ENCODE results near the gene PDZD4.

The PDZD4 gene

DNA sequence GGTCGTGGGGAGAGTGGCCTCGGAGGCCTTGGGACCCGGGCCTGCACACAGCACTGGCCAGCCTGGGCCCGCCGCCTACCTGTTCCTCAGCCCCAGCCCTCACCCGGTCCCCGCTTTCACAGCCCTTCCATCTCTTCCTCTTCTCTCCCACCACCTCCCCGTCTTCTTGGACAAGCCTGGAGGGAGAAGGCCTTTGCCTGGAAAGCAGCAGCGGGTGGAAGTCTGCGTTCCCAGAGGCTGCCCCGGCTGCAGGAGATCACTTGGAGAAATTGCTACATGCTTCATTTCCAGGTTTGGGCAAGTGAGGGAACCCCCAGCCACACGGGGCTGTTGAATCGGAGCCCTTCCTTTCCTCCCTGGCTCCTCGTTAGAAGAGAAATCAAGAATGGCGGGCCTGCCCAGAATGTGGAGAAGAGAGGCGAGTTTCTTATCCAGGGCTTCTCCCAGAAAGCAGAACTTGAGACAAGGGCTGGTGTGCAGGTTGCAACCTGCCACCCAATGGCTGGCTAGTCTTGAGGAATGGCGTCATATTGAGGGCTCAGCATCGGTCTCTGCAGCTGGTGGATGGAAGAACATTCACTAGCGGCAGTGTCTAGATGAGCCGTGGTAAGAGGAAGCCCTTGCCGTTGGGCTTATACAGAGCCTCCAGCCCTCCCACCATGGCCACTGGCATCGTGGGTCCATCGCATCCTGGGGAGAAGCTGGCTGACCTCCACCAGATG is 1.2 kb upstream of the PDZD4 start:
- Histone ChIP-seq H3K4me3 (ENCODE audit: extremely low read depth, insufficient read depth, low read length, poor library complexity, severe bottlenecking) (no peak overlapping the region), H3K9me3 (ENCODE audit: control insufficient read depth, low read length) (no peaks in the 10 kb centered on the region), H3K36me3 (ENCODE audit: control insufficient read depth, insufficient read depth, low read length) (no peaks in the 10 kb centered on the region), H3K4me1 (ENCODE audit: control insufficient read depth, insufficient read depth, low read length, poor library complexity, severe bottlenecking) (peaks cover 3% of the 10 kb centered on the region), H3K27ac (ENCODE audit: low read depth, low read length, severe bottlenecking) (no peak overlapping the region)
- 76 to 97% methylated on average over 6 to 11 of the region's 23 CpGs for WGBS, 2 experiments (ENCODE audit: insufficient coverage in 2 of 2)

DNA sequence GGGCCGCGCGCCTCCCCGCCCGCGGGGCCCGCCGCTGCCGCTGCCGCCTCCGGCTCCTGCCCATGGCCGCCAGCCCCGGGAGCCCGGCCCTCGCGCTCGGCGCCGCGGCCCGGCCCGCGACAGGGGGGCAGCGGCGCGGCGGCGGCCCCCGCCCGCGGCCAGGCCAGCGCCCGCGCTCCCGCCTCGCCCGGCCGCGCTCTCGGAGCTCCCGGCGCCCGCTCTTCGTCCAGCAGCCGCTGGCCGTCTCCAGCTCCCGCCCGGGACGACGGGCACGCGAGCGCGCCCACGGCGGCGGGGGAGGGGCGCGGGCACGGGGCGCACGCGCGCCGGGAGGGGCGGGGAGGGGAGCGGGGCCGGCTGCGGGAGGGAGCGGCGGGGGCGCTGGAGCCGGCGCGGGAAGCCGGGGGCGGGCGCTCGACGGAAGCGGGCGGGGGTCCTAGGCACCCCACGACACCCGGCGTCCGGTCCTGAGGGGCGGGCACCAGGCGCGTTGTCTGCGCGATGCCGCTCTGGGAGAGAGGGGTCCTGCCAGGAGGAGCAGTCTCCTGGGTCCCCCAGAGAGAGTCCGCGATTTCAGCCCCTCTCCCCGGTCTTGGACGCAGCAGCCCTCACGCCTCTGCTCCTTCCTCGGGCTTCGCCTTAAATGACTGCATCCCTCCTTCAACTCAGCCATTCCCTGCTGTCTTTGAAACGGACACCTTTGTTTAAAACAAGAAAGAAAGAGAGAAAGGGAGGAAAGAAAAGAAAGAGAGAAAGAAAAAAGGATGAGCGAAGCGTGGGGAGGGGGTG is 490 bp upstream of the PDZD4 start:
- H3K27ac ChIP-seq (ENCODE audit: low read depth, low read length, severe bottlenecking), result no peak overlapping the region
- WGBS, 2 experiments (ENCODE audit: insufficient coverage in 2 of 2), result 2 to 3% methylated on average over 11 to 13 of the region's 102 CpGs
- H3K4me3 ChIP-seq (ENCODE audit: extremely low read depth, insufficient read depth, low read length, poor library complexity, severe bottlenecking), result peak overlapping the region; percentile 16

DNA sequence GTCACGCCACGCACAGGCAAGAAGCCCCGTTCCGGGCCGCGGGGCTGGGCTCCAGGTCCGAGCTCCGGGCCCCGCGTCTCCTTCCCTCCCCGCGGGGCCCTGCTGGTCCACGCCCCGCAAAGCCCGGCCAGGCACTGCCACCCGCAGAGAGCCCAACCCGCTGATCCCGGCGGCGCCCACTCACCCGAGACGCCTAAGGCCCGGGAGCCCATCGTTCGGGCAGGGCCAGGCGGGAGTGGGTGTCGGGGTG is 870 bp downstream of the PDZD4 start:
- Histone ChIP-seq H3K4me1 (ENCODE audit: control insufficient read depth, insufficient read depth, low read length, poor library complexity, severe bottlenecking) (peaks cover 3% of the 10 kb centered on the region), H3K27ac (ENCODE audit: low read depth, low read length, severe bottlenecking) (no peak overlapping the region), H3K4me3 (ENCODE audit: extremely low read depth, insufficient read depth, low read length, poor library complexity, severe bottlenecking) (peak overlapping the region; percentile 39), H3K36me3 (ENCODE audit: control insufficient read depth, insufficient read depth, low read length) (no peaks in the 10 kb centered on the region), H3K9me3 (ENCODE audit: control insufficient read depth, low read length) (no peaks in the 10 kb centered on the region)
- WGBS, 2 experiments (ENCODE audit: insufficient coverage in 2 of 2), result 0% methylated on average over 8 to 22 of the region's 27 CpGs

More for the DNA sequence above, 490 bp upstream of the PDZD4 start:
- Histone ChIP-seq H3K9me3 (ENCODE audit: control insufficient read depth, low read length) (no peaks in the 10 kb centered on the region), H3K36me3 (ENCODE audit: control insufficient read depth, insufficient read depth, low read length) (no peaks in the 10 kb centered on the region), H3K4me1 (ENCODE audit: control insufficient read depth, insufficient read depth, low read length, poor library complexity, severe bottlenecking) (peaks cover 3% of the 10 kb centered on the region)

GRCh38 chrX:153828723-153829548 is 1.4 kb downstream of the PDZD4 start:
- 0 to 1% methylated on average over 15 to 19 of the region's 50 CpGs for WGBS, 2 experiments (ENCODE audit: insufficient coverage in 2 of 2)
- peaks cover 3% of the 10 kb centered on the region for H3K4me1 ChIP-seq (ENCODE audit: control insufficient read depth, insufficient read depth, low read length, poor library complexity, severe bottlenecking)
- H3K27ac ChIP-seq (ENCODE audit: low read depth, low read length, severe bottlenecking), result peak overlapping the region; percentile 36
- no peaks in the 10 kb centered on the region for H3K36me3 ChIP-seq (ENCODE audit: control insufficient read depth, insufficient read depth, low read length)
- no peaks in the 10 kb centered on the region for H3K9me3 ChIP-seq (ENCODE audit: control insufficient read depth, low read length)
- peak overlapping the region; percentile 39 for H3K4me3 ChIP-seq (ENCODE audit: extremely low read depth, insufficient read depth, low read length, poor library complexity, severe bottlenecking)

- Histone ChIP-seq H3K4me3 (ENCODE audit: extremely low read depth, insufficient read depth, low read length, poor library complexity, severe bottlenecking) (peak overlapping the region; percentile 11), H3K36me3 (ENCODE audit: control insufficient read depth, insufficient read depth, low read length) (no peaks in the 10 kb centered on the region), H3K4me1 (ENCODE audit: control insufficient read depth, insufficient read depth, low read length, poor library complexity, severe bottlenecking) (peaks cover 3% of the 10 kb centered on the region), H3K27ac (ENCODE audit: low read depth, low read length, severe bottlenecking) (no peak overlapping the region), H3K9me3 (ENCODE audit: control insufficient read depth, low read length) (no peaks in the 10 kb centered on the region)
- WGBS, 2 experiments (ENCODE audit: insufficient coverage in 2 of 2), result 11 to 60% methylated on average over 1 to 3 of the region's 17 CpGs
Observed at GRCh38 chrX:153828308-153828707, 2.0 kb downstream of the PDZD4 start.

DNA sequence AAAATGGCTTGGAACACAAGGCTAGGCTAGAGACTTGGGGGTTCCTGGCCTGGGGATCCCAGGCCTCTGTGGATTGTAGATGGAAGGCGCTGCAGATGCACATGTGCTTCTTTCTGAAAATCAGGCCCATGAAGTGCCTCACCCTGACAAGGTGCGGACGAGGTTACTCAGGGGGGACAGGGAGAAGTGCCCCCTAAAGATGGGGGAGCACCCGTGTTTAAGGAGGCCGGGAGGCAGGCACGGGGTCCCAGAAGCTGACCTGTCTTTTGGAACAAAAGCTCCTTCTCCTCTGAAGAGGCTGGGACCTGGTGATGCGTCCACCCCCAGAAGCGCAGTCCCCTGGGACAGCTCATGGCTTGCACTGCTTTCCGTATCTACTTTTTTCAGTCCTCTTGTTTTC is 2.4 kb downstream of the PDZD4 start:
- no peak overlapping the region for H3K27ac ChIP-seq (ENCODE audit: low read depth, low read length, severe bottlenecking)
- peaks cover 3% of the 10 kb centered on the region for H3K4me1 ChIP-seq (ENCODE audit: control insufficient read depth, insufficient read depth, low read length, poor library complexity, severe bottlenecking)
- H3K9me3 ChIP-seq (ENCODE audit: control insufficient read depth, low read length), result no peaks in the 10 kb centered on the region
- no peaks in the 10 kb centered on the region for H3K36me3 ChIP-seq (ENCODE audit: control insufficient read depth, insufficient read depth, low read length)
- 74 to 92% methylated on average over 2 to 6 of the region's 9 CpGs for WGBS, 2 experiments (ENCODE audit: insufficient coverage in 2 of 2)
- H3K4me3 ChIP-seq (ENCODE audit: extremely low read depth, insufficient read depth, low read length, poor library complexity, severe bottlenecking), result no peak overlapping the region

DNA sequence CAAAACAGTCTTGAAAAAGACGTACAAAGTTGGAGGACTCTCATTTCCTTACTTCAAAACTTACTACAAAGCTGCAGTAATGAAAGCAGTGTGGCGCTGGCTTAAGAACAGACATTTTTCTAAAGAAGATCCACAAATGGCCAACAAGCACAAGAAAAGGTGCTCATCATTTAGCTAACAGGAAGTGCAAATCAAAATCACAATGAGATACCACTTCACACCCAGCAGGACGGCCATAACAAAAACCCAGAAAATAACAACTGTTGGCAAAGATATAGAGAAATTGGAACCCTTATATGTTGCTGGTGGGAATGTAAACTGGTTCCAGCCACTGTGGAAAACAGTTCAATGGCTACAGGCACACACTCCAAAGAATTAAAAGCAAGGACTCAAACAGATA is 3.3 kb downstream of the PDZD4 start:
- no peak overlapping the region for H3K4me3 ChIP-seq (ENCODE audit: extremely low read depth, insufficient read depth, low read length, poor library complexity, severe bottlenecking)
- no peaks in the 10 kb centered on the region for H3K36me3 ChIP-seq (ENCODE audit: control insufficient read depth, insufficient read depth, low read length)
- 80% methylated on average over 1 of the region's 3 CpGs; no CpG with 5 or more reads in 1 of the 2 experiments for WGBS, 2 experiments (ENCODE audit: insufficient coverage in 2 of 2)
- H3K27ac ChIP-seq (ENCODE audit: low read depth, low read length, severe bottlenecking), result no peak overlapping the region
- H3K9me3 ChIP-seq (ENCODE audit: control insufficient read depth, low read length), result no peaks in the 10 kb centered on the region
- peaks cover 3% of the 10 kb centered on the region for H3K4me1 ChIP-seq (ENCODE audit: control insufficient read depth, insufficient read depth, low read length, poor library complexity, severe bottlenecking)

DNA sequence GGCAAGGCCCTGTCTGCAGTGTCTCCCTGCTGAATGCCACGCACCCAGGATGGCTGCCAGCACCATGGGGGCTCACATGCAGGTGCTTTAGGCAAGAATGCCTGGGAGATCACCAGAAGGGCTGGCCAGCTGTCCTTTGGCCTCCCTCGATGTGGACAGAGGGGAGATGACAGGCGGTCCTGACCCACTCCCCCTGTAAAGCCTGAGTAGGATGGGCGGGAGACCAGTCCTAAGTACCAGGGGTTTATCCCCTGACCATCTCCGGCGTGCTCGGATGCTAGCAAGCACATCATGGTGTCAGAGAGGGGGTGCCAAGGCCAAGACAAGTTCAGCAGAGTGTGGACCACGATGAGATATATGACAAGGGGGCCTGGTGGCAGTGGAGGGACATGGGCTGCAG is 5.3 kb downstream of the PDZD4 start:
- Histone ChIP-seq H3K9me3 (ENCODE audit: control insufficient read depth, low read length) (no peaks in the 10 kb centered on the region), H3K27ac (ENCODE audit: low read depth, low read length, severe bottlenecking) (no peak overlapping the region), H3K4me1 (ENCODE audit: control insufficient read depth, insufficient read depth, low read length, poor library complexity, severe bottlenecking) (peaks cover 6% of the 10 kb centered on the region), H3K4me3 (ENCODE audit: extremely low read depth, insufficient read depth, low read length, poor library complexity, severe bottlenecking) (no peak overlapping the region), H3K36me3 (ENCODE audit: control insufficient read depth, insufficient read depth, low read length) (no peaks in the 10 kb centered on the region)
- 90% methylated on average over 7 of the region's 8 CpGs; no CpG with 5 or more reads in 1 of the 2 experiments for WGBS, 2 experiments (ENCODE audit: insufficient coverage in 2 of 2)

GRCh38 chrX:153824348-153824747 is 6.0 kb downstream of the PDZD4 start:
- WGBS, 2 experiments (ENCODE audit: insufficient coverage in 2 of 2), result 96 to 100% methylated on average over 4 to 7 of the region's 10 CpGs
- H3K9me3 ChIP-seq (ENCODE audit: control insufficient read depth, low read length), result no peaks in the 10 kb centered on the region
- no peaks in the 10 kb centered on the region for H3K36me3 ChIP-seq (ENCODE audit: control insufficient read depth, insufficient read depth, low read length)
- peaks cover 6% of the 10 kb centered on the region for H3K4me1 ChIP-seq (ENCODE audit: control insufficient read depth, insufficient read depth, low read length, poor library complexity, severe bottlenecking)
- H3K27ac ChIP-seq (ENCODE audit: low read depth, low read length, severe bottlenecking), result no peak overlapping the region
- H3K4me3 ChIP-seq (ENCODE audit: extremely low read depth, insufficient read depth, low read length, poor library complexity, severe bottlenecking), result no peak overlapping the region

DNA sequence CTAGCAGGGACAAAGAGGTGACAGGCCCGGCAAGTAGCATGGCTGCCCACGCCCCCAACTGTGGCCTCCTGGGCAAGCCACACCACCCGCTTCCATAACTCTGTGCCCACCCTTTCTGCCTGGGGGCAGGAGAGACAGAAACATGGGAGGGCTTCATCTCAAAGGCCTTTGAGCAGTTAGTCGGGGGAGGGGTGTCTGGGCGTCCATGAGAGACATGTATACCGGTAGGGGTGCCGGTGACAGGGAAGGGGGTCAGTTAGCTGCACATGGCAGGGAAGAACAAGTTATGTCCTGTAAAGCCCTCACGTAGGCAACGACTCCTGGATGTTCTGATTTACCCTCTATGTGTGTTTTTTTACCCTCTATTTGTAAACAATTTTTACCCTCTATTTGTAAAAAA is 9.3 kb downstream of the PDZD4 start:
- H3K27ac ChIP-seq (ENCODE audit: low read depth, low read length, severe bottlenecking), result no peak overlapping the region
- H3K4me1 ChIP-seq (ENCODE audit: control insufficient read depth, insufficient read depth, low read length, poor library complexity, severe bottlenecking), result peaks cover 3% of the 10 kb centered on the region
- WGBS, 2 experiments (ENCODE audit: insufficient coverage in 2 of 2), result no CpG with 5 or more reads among the region's 9 CpGs
- no peak overlapping the region for H3K4me3 ChIP-seq (ENCODE audit: extremely low read depth, insufficient read depth, low read length, poor library complexity, severe bottlenecking)
- H3K36me3 ChIP-seq (ENCODE audit: control insufficient read depth, insufficient read depth, low read length), result no peaks in the 10 kb centered on the region
- H3K9me3 ChIP-seq (ENCODE audit: control insufficient read depth, low read length), result no peaks in the 10 kb centered on the region
